IMR-90 (cell line): ENCODE data around the gene TANGO6. TPM values are rescaled to one million over a fixed set of nuclear protein-coding genes. Genes with fewer than 3 reads are reported as not detected.

Experiments used
- ATAC-seq: fragments of 200-7000 bp; cut with Tn5 transposase; 2 replicates; pipeline ENCODE4 v1.9.1; 2020; ENCODE audit warnings: low read depth, mild to moderate bottlenecking, moderate library complexity
- BruUV-seq: library from RNA; stranded (reverse); fragments of 400-500 nt; replicated peaks from 2 replicates; lab custom pipeline; 2021; lab: Mats Ljungman, UMichigan
- CTCF ChIA-PET: fragments of 300-600 bp; formaldehyde crosslinking; extraction: SDS; loops from one replicate; lab custom pipeline; 2021; ENCODE audit warnings: antibody characterized with exemption; lab: Yijun Ruan, JAX
- POLR2A ChIA-PET: fragments of 300-600 bp; sonication (Branson Sonifier 250); formaldehyde crosslinking; loops from one replicate; lab custom pipeline; 2022; ENCODE audit warnings: antibody characterized with exemption; ENCODE audit not compliant: unreplicated experiment; lab: Charles Lee
- DNase-seq: peaks from one replicate; pipeline ENCODE4 v3.0.0; 2013
- H2AFZ ChIP-seq: replicated peaks from 2 replicates; pipeline ENCODE3; 2013; ENCODE audit warnings: low read length, mild to moderate bottlenecking; ENCODE audit not compliant: poor library complexity
- H2AK5ac ChIP-seq: 2 replicates; pipeline ENCODE4 v1.6.1; 2013; ENCODE audit warnings: low read depth, low read length, inconsistent platforms
- H2AK9ac ChIP-seq: replicated peaks from 2 replicates; pipeline ENCODE3; 2013; ENCODE audit warnings: mild to moderate bottlenecking, low read depth, low read length, moderate library complexity; ENCODE audit not compliant: poor library complexity
- H2BK120ac ChIP-seq: 2 replicates; pipeline ENCODE4 v1.6.1; 2013; ENCODE audit warnings: low read depth, low read length, inconsistent platforms
- H2BK15ac ChIP-seq: 3 replicates; pipeline ENCODE4 v1.6.1; 2013; ENCODE audit warnings: low read depth, low read length, inconsistent platforms
- H2BK20ac ChIP-seq: 2 replicates; pipeline ENCODE4 v1.6.1; 2013; ENCODE audit warnings: low read depth, mild to moderate bottlenecking, inconsistent platforms, low read length, moderate library complexity
- H2BK5ac ChIP-seq: 2 replicates; pipeline ENCODE4 v1.6.1; 2013; ENCODE audit warnings: mild to moderate bottlenecking, low read depth, low read length, inconsistent platforms; ENCODE audit not compliant: poor library complexity, severe bottlenecking
- H3K14ac ChIP-seq: replicated peaks from 2 replicates; pipeline ENCODE4 v1.6.1; 2013; ENCODE audit warnings: low read depth, low read length, inconsistent platforms
- H3K18ac ChIP-seq: 2 replicates; pipeline ENCODE4 v1.6.1; 2013; ENCODE audit warnings: low read depth, low read length, control low read depth
- H3K23ac ChIP-seq: 2 replicates; pipeline ENCODE4 v1.6.1; 2013; ENCODE audit warnings: low read depth, low read length, inconsistent platforms
- H3K27ac ChIP-seq: 2 replicates; pipeline ENCODE4 v1.5.1; 2013; ENCODE audit warnings: mild to moderate bottlenecking, control low read depth, low read length; ENCODE audit not compliant: insufficient read depth
- H3K27me3 ChIP-seq: 2 replicates; pipeline ENCODE4 v1.6.1; 2013; ENCODE audit warnings: low read length; ENCODE audit not compliant: control insufficient read depth, insufficient read depth
- H3K36me3 ChIP-seq: 2 replicates; pipeline ENCODE4 v1.6.1; 2013; ENCODE audit warnings: low read length, mixed read lengths; ENCODE audit not compliant: control insufficient read depth, insufficient read depth
- H3K4ac ChIP-seq: 2 replicates; pipeline ENCODE4 v1.6.1; 2013; ENCODE audit warnings: low read depth, low read length, inconsistent platforms
- H3K4me1 ChIP-seq: 2 replicates; pipeline ENCODE4 v1.6.1; 2013; ENCODE audit warnings: low read length, mixed read lengths; ENCODE audit not compliant: control insufficient read depth, insufficient read depth
- H3K4me2 ChIP-seq: 2 replicates; pipeline ENCODE4 v1.6.1; 2013; ENCODE audit warnings: low read depth, mild to moderate bottlenecking, control low read depth, low read length, moderate library complexity
- H3K4me3 ChIP-seq: 2 replicates; pipeline ENCODE4 v1.5.1; 2013; ENCODE audit warnings: low read depth, mild to moderate bottlenecking, control low read depth, low read length, moderate library complexity; ENCODE audit not compliant: insufficient read depth
- H3K56ac ChIP-seq: 2 replicates; pipeline ENCODE4 v1.6.1; 2013; ENCODE audit warnings: low read length, inconsistent platforms; ENCODE audit not compliant: insufficient read depth; ENCODE audit errors: extremely low read depth
- H3K79me1 ChIP-seq, 2 experiments: 2 replicates each; pipeline ENCODE4 v1.6.1; 2013; ENCODE audit warnings: low read length in 2 of 2, inconsistent platforms in 1 of 2, low read depth in 1 of 2
- H3K9ac ChIP-seq: 2 replicates; pipeline ENCODE4 v1.6.1; 2013; ENCODE audit warnings: low read depth, low read length, control low read depth
- H3K9me1 ChIP-seq: 2 replicates; pipeline ENCODE4 v1.6.1; 2013; ENCODE audit warnings: low read length, inconsistent platforms; ENCODE audit not compliant: insufficient read depth
- H3K9me3 ChIP-seq: 2 replicates; pipeline ENCODE4 v1.6.1; 2013; ENCODE audit warnings: low read length; ENCODE audit not compliant: control insufficient read depth, insufficient read depth
- H4K20me1 ChIP-seq: 2 replicates; pipeline ENCODE4 v1.6.1; 2013; ENCODE audit warnings: low read length, inconsistent platforms; ENCODE audit not compliant: insufficient read depth
- H4K5ac ChIP-seq: 2 replicates; pipeline ENCODE4 v1.6.1; 2013; ENCODE audit warnings: mild to moderate bottlenecking, low read depth, low read length, control low read depth
- H4K8ac ChIP-seq, 2 experiments: 2 replicates each; pipeline ENCODE4 v1.6.1; 2013; ENCODE audit warnings: low read depth in 2 of 2, low read length in 2 of 2, control low read depth in 1 of 2, inconsistent platforms in 1 of 2
- H4K91ac ChIP-seq: 2 replicates; pipeline ENCODE4 v1.6.1; 2013; ENCODE audit warnings: low read depth, low read length, inconsistent platforms; ENCODE audit not compliant: insufficient read depth
- BHLHE40 ChIP-seq: fragments of 150-350 bp; IDR thresholded peaks from 2 replicates; pipeline ENCODE4 v1.6.1; 2016; ENCODE audit warnings: mild to moderate bottlenecking, low read depth, low read length
- CEBPB ChIP-seq: IDR thresholded peaks from 2 replicates; pipeline ENCODE4 v1.6.1; 2012; ENCODE audit warnings: low read depth, low read length, improper control_type of control experiment
- FOS ChIP-seq: fragments of 150-350 bp; IDR thresholded peaks from 2 replicates; pipeline ENCODE4 v1.6.1; 2016; ENCODE audit warnings: low read depth, low read length
- MAZ ChIP-seq: IDR thresholded peaks from 2 replicates; pipeline ENCODE4 v1.6.1; 2012; ENCODE audit warnings: low read depth, mild to moderate bottlenecking, low read length, improper control_type of control experiment, moderate library complexity, borderline replicate concordance
- RAD21 ChIP-seq: IDR thresholded peaks from 2 replicates; pipeline ENCODE4 v1.6.1; 2012; ENCODE audit warnings: low read length, improper control_type of control experiment
- RFX5 ChIP-seq: IDR thresholded peaks from 2 replicates; pipeline ENCODE4 v1.8.0; 2012; ENCODE audit warnings: low read depth, mild to moderate bottlenecking, low read length, moderate library complexity
- WGBS, 2 experiments: methylation state at CpG; one replicate each; pipeline versions ENCODE4 v1.1.5 to v1.1.7; 2013; ENCODE audit warnings: missing lambda C conversion rate in 2 of 2; ENCODE audit not compliant: insufficient read length in 1 of 2; ENCODE audit errors: extremely low coverage in 2 of 2; 5-methylcytosine and 5-hydroxymethylcytosine counted together
- dilution Hi-C: fragments of 300-500 bp; cut with HindIII; formaldehyde crosslinking; loops from one replicate; pipeline ENCODE4 v1.14.3; 2018; ENCODE audit warnings: low sequenced_read_pairs; ENCODE audit not compliant: unreplicated experiment
- in situ Hi-C: fragments of 300-500 bp; cut with MboI; formaldehyde crosslinking; loops from 3 replicates; pipeline ENCODE4 v1.14.3; 2019; ENCODE audit warnings: low sequenced_read_pairs, inconsistent platforms, mixed read lengths
- intact Hi-C: fragments of 100-400 bp; cut with micrococcal nuclease; formaldehyde crosslinking; loops from 2 replicates; pipeline ENCODE4 v1.10.0; 2022
- polyA plus RNA-seq, 3 experiments: library from polyadenylated mRNA; depleted of rRNA; stranded (reverse); fragments of >200 nt; gene quantifications; 2 replicates each; pipeline ENCODE4 v1.2.3, GENCODE V29; 2012; ENCODE audit warnings: low replicate concordance in 1 of 3
- total RNA-seq: library from RNA; depleted of rRNA; stranded (reverse); fragments of >200 nt; gene quantifications from 2 replicates; pipeline ENCODE4 v1.2.3, GENCODE V29; 2012

The TANGO6 gene
- total and polyA plus RNA-seq, 2 of the 4 experiments (the other 2 are of a cell fraction), result 6.7 to 22.4 TPM

DNA sequence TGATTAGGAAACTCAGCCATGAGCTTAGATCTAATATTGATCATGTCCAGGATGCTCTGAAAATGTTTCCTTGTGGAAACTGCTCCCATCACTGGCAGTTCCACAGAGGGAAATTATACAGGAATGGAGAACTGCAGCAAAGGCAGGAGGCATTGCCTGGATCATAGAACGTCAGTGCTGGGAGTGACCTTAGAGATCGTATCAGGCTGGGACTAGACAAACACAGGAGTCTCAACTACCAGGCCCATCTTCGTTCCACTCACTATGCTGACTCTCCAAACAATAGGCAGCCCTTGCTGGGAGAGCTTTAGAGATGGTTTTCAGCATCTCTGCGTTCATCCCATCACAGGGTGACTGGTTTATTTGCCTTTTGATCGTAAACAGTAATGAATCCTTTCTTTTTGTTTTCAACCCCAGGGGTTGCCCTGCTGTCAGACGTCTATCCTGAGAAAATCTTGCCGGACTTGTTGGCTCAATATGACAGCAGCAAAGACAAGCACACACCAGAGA is 130.3 kb downstream of the TANGO6 start:
- BruUV-seq, result no TSS peak
- no peak overlapping the region for H2BK120ac ChIP-seq
- H2BK20ac ChIP-seq, result no peak overlapping the region
- no peak overlapping the region for H2AFZ ChIP-seq
- H3K18ac ChIP-seq, result no peak overlapping the region
- no peak overlapping the region for H2AK5ac ChIP-seq
- H3K9me3 ChIP-seq, result no peaks in the 10 kb centered on the region
- 68% methylated on average over 5 of the region's 7 CpGs; no CpG with 5 or more reads in 1 of the 2 experiments for WGBS, 2 experiments
- ChIA-PET CTCF (interaction anchor here (1.0 kb wide), 1 partner anchor 20 kb away, joined by 4 read pairs; no protein-coding TSS in a partner anchor), POLR2A (no interaction called here)
- H3K4me2 ChIP-seq, result no peak overlapping the region
- H3K9me1 ChIP-seq, result peaks cover 3% of the 10 kb centered on the region; the same call in 1 of the 2 replicates
- H3K79me1 ChIP-seq, result no peaks in the 10 kb centered on the region; a peak in 1 of 4 replicates
- H4K8ac ChIP-seq, result no peak overlapping the region
- no peak overlapping the region for H3K27ac ChIP-seq
- H3K4ac ChIP-seq, result no peak overlapping the region
- H3K36me3 ChIP-seq, result peaks cover 11% of the 10 kb centered on the region
- dilution Hi-C loops, result no loop called here
- no peak overlapping the region for H3K23ac ChIP-seq
- no peaks in the 10 kb centered on the region for H4K20me1 ChIP-seq
- H2AK9ac ChIP-seq, result no peak overlapping the region
- ATAC-seq (no peak), DNase-seq (no peak)
- H3K14ac ChIP-seq, result no peak overlapping the region
- no peak for TF ChIP-seq RFX5
- TF ChIP-seq MAZ, result no peak
- TF ChIP-seq RAD21, result no peak
- no peak for TF ChIP-seq FOS
- TF ChIP-seq BHLHE40, result no peak
- no peak for TF ChIP-seq CEBPB
- H3K56ac ChIP-seq, result no peak overlapping the region
- in situ Hi-C loops, result loop anchor here (10.0 kb wide), 1 partner anchor 141 kb away; no protein-coding TSS in a partner anchor
- no peak overlapping the region for H2BK15ac ChIP-seq
- H2BK5ac ChIP-seq, result no peak overlapping the region
- intact Hi-C loops, result no loop called here
- peaks cover 4% of the 10 kb centered on the region for H3K4me1 ChIP-seq
- H4K91ac ChIP-seq, result no peak overlapping the region
- H3K27me3 ChIP-seq, result no peaks in the 10 kb centered on the region
- no peak overlapping the region for H3K9ac ChIP-seq
- no peak overlapping the region for H3K4me3 ChIP-seq
- H4K5ac ChIP-seq, result no peak overlapping the region
